NCI-H1092 treated with DMSO at 0.1 percent for 48 hours (cell line): ENCODE measurements around the gene UBE2Q1.

Experiments used
- DNase-seq: peaks from one replicate; lab custom pipeline; 2025; lab: John Stamatoyannopoulos, UW

The UBE2Q1 gene

DNA sequence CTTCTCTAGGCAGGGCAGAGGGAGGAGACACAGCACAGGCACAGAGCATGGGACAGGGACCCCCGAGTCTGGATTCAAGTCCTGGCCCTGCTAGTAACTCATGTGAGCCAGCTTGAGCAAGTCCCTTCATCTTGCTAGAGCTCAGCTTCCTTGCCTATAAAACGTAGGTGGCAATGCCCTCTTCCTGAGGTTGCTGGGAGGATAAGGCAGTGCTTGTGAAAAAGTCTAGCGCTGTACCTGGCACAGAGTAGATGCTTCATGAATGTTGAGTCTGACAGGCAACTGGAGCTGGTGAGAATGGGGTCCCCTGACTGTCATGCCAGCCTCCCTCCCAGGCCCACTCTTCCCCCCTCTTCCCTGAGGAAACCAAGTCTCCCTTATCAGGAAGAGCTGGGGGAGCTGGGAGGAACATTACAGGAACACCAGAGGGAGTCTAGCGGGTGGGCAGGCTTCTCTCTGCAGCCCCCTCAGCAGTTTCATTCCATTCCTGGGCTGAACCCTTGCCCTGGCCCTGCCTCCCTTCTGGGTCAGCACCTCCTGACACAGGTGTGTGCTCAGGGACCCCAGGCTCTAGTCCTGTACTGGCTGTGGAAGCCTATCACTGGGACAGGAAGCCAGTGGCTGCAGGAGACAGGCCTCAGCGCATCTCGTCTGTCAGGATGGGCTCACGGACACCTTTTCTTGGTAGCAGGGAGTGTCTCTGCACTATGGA is 19.0 kb upstream of the UBE2Q1 start:
- no peak for DNase-seq

DNA sequence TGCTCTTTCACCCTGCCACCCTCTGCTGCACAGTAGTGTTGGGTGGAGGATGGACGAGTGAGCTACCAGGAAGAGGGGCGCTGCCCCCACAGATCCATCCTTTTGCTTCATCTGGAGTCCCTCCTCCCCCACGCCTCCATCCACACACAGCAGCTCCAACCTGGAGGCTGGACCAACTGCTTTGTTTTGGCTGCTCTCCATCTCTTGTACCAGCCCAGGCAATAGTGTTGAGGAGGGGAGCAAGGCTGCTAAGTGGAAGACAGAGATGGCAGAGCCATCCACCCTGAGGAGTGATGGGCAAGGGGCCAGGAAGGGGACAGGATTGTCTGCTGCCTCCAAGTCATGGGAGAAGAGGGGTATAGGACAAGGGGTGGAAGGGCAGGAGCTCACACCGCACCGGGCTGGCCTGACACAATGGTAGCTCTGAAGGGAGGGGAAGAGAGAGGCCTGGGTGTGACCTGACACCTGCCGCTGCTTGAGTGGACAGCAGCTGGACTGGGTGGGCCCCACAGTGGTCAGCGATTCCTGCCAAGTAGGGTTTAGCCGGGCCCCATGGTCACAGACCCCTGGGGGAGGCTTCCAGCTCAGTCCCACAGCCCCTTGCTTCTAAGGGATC is 17.6 kb upstream of the UBE2Q1 start:
- no peak for DNase-seq

DNA sequence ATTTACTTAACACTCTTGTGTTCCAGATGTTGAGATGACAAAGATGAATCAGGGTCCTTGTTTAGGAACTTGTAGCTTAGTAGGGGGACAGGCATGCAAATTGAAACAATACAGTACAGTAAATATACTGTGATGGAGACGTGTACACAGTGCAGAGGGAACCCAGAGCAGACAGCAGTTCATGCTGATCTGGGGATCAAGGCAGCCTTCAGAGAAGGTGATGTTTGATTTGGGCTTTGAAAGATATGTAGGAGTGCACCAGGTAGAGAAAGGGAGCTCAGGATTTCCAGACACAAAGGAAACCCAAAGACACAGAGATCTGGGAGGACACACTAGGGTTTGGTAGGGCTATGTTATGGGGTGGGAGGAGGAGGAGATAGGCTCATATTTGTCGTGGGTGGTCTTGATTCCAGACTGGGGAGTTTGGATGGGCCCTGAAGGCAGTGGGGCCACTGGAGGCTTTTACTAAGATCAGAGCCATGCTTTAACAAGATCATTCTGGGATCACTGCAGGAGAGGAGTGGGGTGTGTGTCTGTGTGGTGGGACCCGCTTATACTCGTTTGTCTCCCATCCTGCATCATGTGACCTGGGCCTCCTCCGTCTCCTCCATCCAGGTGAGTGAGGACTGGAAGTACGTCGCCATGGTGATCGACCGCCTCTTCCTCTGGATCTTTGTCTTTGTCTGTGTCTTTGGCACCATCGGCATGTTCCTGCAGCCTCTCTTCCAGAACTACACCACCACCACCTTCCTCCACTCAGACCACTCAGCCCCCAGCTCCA is 16.9 kb upstream of the UBE2Q1 start:
- DNase-seq, result no peak

DNA sequence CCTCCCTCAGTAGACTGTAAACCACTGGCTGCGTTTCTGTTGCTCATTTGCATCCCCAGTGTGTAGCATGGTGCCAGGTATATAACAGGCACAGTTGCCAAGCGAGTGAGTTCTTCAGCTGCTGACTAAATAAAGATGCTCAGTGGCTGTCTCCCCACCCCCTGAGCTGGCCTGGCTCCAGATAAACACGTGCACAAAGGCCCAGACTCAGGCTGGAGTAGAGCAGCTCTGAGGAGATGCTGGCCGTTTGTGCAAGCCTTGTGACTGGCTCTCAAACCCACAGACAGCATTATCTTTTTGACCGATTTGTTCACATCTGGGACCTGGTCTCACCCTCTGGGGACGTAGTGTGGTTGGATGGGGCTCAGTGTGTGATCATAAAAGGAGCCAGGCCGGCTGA is 16.3 kb upstream of the UBE2Q1 start:
- DNase-seq, result peak; percentile 79

DNA sequence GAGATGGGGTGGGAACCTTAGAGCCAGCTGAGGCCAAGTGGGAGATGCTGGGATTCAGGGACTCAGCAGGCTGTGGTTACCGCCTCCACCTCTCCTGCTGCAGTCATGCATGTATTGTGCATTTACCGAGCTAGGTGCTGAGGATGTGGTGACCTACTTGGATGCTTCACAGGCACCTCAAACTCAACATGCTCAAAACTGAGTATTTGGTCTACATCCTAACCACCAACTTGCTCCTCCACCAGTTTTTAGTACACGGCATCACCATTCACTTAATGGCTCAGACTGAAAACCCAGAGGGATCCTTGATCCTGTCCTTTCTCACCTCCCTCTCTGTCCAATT is 14.7 kb upstream of the UBE2Q1 start:
- no peak for DNase-seq

DNA sequence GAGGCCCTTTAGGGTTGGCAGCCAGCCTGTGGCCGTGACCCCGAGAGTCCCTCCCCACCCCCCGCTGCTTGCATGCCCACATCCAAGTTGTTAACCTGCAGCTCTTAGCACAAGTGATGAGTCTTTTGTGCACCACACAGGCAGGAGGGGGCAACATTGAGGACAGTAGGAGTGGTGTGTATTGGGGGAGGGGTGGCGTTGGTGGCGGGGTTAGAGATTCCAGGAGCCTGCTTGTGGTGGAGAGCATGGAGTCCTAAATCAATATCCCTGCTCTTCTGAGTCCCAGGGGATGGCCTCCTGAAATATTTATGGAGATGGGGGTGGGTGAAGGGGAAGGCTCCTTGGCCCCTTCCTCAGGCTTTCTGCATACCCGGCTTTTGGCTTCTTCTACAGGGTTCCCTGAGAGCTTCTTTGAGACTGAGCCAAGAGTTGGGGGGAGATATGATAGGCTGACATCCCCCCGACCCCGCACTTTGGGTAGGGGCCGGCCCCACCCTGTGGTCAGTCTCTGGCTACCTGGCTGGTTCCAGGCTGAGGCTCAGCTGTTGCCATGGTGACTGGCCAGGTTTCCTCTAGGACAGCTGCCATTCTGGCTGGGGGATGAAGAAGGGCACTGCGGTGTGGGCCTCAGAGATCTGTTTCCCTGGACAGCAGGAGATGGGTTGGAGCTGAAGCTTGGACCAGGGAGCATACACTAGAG is 14.2 kb upstream of the UBE2Q1 start:
- DNase-seq, result no peak

DNA sequence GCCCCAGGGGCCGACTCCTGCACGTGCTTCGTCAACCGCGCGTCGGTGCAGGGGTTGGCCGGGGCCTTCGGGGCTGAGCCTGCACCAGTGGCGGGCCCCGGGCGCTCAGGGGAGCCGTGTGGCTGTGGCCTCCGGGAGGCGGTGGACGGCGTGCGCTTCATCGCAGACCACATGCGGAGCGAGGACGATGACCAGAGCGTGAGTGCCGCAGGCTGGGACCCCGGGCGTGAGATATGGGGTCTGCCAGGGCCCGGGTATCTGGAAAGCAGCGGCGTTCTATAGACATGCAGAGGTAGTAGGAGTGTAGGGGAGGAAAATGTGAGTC is 13.5 kb upstream of the UBE2Q1 start:
- no peak for DNase-seq

DNA sequence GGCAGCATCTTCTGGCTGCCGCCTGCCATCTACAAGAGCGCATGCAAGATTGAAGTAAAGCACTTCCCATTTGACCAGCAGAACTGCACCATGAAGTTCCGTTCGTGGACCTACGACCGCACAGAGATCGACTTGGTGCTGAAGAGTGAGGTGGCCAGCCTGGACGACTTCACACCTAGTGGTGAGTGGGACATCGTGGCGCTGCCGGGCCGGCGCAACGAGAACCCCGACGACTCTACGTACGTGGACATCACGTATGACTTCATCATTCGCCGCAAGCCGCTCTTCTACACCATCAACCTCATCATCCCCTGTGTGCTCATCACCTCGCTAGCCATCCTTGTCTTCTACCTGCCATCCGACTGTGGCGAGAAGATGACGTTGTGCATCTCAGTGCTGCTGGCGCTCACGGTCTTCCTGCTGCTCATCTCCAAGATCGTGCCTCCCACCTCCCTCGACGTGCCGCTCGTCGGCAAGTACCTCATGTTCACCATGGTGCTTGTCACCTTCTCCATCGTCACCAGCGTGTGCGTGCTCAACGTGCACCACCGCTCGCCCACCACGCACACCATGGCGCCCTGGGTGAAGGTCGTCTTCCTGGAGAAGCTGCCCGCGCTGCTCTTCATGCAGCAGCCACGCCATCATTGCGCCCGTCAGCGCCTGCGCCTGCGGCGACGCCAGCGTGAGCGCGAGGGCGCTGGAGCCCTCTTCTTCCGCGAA is 12.9 kb upstream of the UBE2Q1 start:
- no peak for DNase-seq

DNA sequence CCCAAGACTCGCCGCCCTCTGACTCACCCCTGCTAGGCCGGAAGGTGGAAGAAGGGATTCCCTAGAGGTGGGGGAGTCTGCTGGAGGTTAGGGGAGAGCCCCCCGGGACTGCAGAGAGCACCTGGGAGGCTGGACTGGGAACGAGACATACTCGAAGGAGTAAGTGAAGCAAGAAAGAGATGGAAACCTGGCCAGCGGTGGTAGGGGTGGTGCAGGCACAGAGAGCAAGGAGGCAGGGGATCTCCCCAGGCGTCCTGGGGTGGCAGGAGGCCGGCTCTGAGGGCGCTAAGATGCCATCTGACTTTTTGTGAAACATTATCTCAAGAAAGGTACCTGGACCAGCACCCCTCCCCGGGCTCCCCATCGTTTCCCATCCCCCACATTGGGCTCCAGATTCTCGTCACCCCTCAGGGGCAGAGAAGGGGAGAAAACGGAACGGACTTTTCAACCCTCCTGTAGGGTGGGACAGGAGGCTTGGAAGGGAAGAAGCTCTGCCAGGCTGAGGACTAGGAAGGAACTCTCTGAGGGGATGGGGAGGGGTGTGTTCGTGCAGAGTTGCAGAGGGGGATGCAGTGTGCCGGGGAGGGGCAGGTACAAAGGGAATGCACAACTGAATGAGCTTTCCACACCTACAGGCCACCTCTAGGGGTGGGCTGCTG is 9.8 kb upstream of the UBE2Q1 start:
- no peak for DNase-seq

DNA sequence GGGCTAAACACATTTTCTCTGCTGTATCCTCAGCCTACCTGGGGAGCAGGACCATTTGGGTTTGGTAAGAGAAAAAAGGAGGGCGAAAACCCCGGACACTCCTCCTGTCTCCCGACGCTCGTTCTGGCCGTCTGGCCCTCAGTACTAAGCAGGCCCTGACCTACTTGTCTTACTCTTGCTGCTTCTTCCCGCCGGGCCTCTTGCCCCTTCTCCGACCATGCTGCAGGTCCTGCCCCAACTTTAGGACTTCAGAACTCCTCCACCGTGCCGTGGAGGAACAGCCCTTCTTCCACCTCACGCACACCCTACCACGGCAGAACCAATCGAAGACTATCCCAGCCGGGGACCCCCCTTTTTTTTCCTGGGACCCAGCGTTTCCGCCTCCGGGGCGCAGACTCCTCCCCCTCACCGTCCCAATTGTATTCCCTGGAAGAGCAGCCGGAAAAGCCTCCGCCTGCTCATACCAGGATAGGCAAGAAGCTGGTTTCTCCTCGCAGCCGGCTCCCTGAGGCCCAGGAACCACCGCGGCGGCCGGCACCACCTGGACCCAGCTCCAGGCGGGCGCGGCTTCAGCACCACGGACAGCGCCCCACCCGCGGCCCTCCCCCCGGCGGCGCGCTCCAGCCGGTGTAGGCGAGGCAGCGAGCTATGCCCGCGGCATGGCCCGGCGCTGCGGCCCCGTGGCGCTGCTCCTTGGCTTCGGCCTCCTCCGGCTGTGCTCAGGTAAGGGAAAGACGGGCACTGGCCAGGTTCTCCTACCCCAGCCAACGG is 9.1 kb upstream of the UBE2Q1 start, which contains the start of gene CHRNB2:
CHRNB2 (plus strand) TSS at position 393 of the 771 bp plus-strand sequence; CDS start at position 660, 267 bp downstream.
- DNase-seq, result peak; percentile 78

DNA sequence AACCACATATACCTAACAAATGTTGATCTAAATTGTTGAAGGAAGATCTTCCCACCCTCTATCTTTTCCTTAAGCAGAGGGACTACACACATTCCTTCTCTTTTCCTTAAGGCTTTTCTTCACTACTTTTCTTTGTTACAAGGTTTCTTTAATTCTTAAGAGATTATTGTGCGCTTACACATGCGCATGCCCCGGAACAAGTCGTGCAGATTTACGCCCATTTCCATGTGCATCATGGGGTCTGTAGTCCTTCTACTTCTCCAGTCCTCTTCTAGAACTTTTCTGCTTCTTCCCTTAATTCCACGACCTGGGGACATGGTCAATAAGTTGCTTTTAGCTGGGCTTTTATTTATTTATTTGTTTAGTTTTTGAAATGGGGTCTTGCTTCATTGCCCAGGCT is 7.4 kb upstream of the UBE2Q1 start:
- DNase-seq, result no peak

DNA sequence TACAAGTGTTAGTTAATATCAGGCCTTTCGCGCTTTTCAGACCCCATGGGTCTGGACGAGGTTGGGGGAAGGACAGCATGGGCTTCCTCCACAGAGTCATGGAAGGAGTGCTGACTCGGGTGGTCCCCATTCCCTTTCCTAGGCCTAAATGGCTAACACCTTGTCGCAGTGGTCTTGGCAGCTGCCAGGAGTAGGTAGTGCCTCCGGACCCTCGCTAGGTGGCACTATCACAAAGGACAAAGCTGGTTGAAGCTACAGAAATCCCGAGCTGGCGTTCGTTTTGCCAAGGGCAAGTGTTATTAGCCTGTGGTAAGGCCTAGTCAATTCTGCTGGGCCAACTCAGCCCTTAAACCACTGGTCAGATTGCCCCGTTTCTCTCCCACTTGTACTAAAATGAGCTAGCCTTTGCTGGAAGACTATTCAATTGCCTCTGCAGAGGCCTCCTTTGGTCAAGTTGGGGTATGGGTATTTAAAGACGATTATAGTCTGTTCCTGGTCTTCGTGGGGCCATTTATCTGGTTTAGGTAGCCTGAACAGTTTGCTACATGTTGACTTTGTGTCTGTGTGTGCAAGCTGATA is 1.1 kb upstream of the UBE2Q1 start:
- DNase-seq, result peak; percentile 95

DNA sequence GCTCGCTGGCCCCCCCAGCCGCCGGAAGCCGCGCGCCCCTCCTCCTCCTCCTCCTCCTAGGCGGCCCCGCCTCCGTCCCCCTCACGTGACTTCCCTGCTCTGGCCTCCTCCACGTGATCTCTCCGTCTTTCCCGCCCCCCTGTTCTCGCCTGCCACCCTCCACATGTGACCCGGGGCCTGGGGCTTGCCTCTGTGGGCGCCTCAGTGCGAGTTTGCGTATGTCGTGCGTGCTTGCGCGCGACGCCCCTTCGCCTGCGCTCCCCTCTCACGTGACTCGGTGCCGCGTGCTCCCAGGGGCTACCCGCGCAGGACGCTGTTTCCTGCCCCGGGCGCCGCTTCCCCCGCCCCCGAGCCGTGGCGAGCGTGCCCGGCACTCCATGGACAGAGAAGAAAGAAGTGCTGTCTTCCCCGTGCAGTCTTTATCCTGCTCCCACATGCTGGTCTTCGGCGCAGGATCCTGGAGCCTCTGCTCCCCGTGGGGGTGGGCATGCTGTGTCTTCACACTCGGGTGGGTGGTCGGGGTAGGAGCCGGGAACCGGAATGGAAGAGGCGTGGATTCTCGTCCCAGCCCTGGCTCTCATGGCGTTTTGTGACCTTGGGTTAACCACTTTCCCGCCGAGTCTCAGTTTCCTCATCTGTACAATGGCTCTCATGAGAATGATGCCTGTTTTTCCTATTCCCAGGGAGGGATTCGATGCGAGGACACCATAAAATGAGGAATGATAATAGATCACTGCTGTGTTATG is 431 bp upstream of the UBE2Q1 start:
- DNase-seq, result peak; percentile 99

DNA sequence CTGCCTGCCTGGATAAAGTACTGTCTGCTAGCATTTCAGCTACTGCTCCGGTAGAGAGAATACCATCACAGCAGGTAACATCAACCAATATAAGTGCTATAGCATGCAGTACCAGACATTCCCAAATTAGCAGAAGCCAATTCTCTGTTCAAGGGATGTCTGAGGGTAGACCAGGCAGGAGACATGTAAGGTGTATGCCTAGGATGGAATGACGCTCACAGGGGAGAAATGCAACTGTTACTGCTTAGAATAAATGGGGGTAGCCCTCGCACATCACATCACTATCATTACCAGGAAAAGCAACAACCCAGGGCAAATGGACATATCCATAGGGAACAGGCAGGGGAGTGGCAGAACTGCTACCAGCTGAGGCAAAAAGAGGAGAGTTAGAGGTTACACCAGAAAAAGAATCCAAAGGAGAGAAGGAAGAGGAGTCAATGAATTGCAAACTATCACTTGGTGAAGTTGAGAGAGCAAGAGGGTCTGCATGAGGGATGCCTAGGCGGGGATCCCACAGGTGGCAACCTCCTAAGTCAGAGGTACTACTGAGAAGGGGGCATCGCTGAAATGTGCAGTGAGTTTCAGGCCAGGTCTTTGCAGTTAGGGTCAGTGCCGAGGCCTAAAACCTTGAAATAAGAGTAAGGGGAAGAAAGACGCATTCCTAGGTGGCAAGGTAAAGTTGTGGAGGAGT is 1.1 kb downstream of the UBE2Q1 start:
- DNase-seq, result no peak

DNA sequence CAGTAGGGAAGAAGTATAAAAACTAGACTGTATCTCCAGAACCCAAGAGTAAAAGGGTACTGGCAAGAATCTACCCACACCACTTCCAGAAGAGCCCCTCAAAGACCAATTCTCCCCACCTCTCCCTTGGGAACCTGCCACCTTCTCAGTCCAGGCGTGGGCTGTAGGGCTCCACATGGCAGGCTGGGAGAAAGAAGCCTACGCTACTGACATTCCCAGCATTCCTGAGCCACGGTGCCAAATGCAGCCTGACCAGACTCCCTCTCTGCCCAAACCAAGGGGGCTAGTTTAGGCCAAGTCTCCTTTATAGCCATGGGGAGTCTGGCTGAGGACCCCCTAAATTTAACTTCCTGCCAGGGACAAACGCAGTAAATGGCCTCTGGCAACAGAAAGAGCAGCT is 2.0 kb downstream of the UBE2Q1 start:
- DNase-seq, result no peak

DNA sequence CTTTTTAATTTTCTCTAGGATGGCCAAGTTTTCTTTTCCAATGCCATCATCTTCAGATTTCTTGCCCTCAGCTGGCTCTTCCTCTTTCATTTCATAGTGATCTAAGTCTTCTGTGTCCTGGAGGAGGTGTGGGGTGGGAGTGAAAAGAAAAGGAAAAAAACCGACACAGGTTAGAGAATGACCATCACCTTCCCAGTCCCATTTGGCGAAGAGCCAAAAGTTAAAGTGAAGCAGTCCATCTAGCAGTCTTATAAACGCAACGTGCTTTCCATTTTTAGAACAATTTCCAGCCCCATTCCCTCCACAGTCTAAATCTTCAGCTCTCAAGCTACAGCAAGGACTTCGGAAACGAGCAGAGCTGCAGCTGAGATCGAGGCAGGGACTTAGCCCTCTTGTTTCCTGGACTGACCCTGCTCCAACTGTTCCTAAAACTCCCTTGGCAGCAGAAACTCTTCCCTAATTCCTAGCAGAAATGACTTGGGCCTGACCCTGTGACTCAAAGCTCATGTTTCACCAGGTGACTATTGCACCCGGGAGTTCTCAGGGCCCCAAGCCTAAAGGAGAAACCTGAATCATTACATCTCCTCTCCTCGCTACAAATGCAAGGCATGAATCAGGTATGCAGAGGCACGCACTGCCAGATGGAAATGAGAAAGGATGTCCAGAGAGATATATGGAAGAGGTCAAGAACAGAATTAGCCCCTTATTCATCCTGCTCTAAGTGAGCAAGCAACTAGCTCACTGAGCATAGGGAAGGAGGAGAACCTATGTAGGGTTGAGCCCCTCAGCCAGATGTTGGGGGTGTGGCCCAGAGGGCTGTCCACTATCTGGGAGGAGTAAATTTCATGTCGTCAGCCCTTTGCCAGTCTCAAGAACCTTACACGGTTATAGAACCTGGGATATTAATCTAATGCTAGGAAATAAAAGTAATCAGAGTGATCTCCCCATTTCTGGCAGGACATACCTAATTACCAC is 5.1 kb downstream of the UBE2Q1 start:
- DNase-seq, result no peak

DNA sequence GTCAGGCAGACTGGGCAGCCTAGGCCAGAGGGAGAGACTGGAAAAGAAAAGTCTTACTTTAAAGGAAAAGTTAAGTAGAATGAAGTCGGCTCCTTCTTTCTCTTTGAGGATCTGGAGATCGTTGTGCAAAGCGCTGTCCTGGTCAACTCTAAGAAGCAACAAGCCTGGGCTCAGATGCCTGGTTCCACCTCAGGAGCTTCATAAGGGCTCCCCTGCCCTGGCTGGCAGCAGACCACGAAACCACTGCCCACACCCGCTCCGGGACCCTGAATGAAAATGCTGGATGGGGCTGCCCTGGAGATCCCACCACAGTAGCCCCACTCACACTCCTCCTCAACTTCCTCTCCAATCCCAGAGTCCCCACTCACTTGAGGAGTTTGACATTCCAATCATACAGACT is 6.4 kb downstream of the UBE2Q1 start:
- no peak for DNase-seq

DNA sequence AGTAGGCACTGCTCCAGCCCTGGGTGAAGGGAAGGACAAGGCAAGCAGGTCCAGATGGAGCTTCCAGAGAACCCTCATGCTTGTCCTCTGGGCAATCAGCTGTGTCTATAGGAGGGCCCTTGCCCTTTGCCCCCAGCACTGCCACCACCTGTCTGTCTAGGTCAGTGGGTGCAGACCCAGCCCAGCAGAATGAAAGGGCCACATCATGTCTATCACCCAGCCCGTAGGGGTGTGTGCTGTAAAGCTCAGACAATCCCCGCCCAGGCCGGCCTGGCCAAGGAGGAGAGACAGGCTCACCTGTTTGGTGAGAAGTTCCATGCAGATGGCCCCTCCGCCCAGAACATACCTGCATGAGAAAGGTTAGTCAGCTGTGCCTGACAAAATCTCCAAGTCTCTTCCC is 7.0 kb downstream of the UBE2Q1 start:
- no peak for DNase-seq
